Thoracic aorta (tissue), 2 donors: ENCODE data around the gene CHCHD1. TPM values are rescaled to one million over a fixed set of nuclear protein-coding genes. Genes with fewer than 3 reads are reported as not detected.
A peak's percentile ranks its signal among the peaks of the same experiment; 100 is the strongest.

ENCODE experiments used
- ATAC-seq: fragments of 150-250 bp; one replicate; pipeline ENCODE4 v1.8.0; 2017; ENCODE audit warnings: low read depth; ENCODE audit not compliant: insufficient number of reproducible peaks, low FRiP score
- DNase-seq: peaks from one replicate; pipeline ENCODE4 v3.0.0-alpha.2; 2020; ENCODE audit warnings: low spot score
- H3K27ac ChIP-seq, 2 donors: fragments of 200-600 bp; sonication (generic); 1 replicate in 1 of 2; 2 replicates in 1 of 2; pipeline ENCODE4 v1.5.1; 2016; ENCODE audit warnings: mild to moderate bottlenecking in 2 of 2, moderate library complexity in 2 of 2
- H3K27me3 ChIP-seq: fragments of 200-600 bp; sonication (generic); replicated peaks from 2 replicates; pipeline ENCODE4 v1.6.0; 2016; ENCODE audit warnings: mild to moderate bottlenecking; ENCODE audit not compliant: insufficient read depth
- H3K36me3 ChIP-seq: fragments of 200-600 bp; sonication (generic); one replicate; pipeline ENCODE4 v1.5.1; 2016
- H3K4me1 ChIP-seq, 2 donors: fragments of 200-600 bp; sonication (generic); 1 replicate in 1 of 2; 2 replicates in 1 of 2; pipeline versions ENCODE4 v1.5.1 to v1.6.0; 2016; ENCODE audit warnings: low read depth in 2 of 2, mild to moderate bottlenecking in 1 of 2; ENCODE audit not compliant: control insufficient read depth in 1 of 2
- H3K4me3 ChIP-seq: fragments of 200-600 bp; sonication (generic); 2 replicates; pipeline ENCODE4 v1.5.1; 2016; ENCODE audit warnings: mild to moderate bottlenecking
- H3K9me3 ChIP-seq: fragments of 200-600 bp; sonication (generic); 2 replicates; pipeline ENCODE4 v1.5.1; 2016
- total RNA-seq, 2 donors: library from RNA; depleted of rRNA; stranded (reverse); fragments of >200 nt; gene quantifications; one replicate each; pipeline versions ENCODE4 v1.1.0 to v1.2.3, GENCODE V29; 2016
- TF ChIP-seq, protein P1 (sequence below): fragments of 200-600 bp; sonication (generic); IDR thresholded peaks from one replicate; pipeline ENCODE4 v1.5.1; 2019; ENCODE audit warnings: antibody characterized with exemption

CHCHD1 gene
- total RNA-seq, 2 donors from 2014 or later, result 20.7 to 22.6 TPM

DNA sequence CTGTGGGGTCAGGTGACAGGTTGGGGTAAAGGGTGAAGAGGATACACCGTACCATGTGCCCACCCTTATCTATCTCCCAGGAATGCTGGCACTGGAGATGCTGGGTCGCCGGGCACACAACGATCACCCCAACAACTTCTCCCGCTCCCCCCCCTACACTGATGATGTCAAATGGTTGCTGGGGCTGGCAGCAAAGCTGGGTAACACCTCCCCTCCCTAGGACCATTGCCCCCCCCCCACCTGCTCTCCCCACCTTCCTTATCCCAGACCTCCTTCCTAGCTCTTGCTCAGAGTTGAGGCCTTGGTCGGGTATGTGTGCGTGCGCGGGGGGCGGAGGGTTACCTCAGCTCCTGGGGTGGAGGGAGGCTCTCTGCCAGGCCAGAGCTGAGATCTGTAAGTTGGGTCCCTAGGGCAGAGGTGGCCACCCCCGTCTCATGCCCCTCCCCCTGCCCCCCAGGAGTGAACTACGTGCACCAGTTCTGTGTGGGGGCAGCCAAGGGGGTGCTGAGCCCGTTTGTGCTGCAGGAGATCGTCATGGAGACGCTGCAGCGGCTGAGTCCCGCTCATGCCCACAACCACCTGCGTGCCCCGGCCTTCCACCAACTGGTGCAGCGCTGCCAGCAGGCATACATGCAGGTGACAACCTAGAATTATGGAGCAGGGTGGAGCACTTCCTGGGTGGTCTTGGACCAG, 18.9 kb downstream of the CHCHD1 start:
- no peak overlapping the region for H3K4me3 ChIP-seq
- H3K36me3 ChIP-seq, result peaks cover 87% of the 10 kb centered on the region
- no peaks in the 10 kb centered on the region for H3K9me3 ChIP-seq
- H3K27me3 ChIP-seq, result no peaks in the 10 kb centered on the region
- DNase-seq, result no peak
- ATAC-seq, result no peak
- TF ChIP-seq, protein P1, sequence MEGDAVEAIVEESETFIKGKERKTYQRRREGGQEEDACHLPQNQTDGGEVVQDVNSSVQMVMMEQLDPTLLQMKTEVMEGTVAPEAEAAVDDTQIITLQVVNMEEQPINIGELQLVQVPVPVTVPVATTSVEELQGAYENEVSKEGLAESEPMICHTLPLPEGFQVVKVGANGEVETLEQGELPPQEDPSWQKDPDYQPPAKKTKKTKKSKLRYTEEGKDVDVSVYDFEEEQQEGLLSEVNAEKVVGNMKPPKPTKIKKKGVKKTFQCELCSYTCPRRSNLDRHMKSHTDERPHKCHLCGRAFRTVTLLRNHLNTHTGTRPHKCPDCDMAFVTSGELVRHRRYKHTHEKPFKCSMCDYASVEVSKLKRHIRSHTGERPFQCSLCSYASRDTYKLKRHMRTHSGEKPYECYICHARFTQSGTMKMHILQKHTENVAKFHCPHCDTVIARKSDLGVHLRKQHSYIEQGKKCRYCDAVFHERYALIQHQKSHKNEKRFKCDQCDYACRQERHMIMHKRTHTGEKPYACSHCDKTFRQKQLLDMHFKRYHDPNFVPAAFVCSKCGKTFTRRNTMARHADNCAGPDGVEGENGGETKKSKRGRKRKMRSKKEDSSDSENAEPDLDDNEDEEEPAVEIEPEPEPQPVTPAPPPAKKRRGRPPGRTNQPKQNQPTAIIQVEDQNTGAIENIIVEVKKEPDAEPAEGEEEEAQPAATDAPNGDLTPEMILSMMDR, result no peak
- H3K4me1 ChIP-seq, result no peaks in the 10 kb centered on the region
- no peak overlapping the region for H3K27ac ChIP-seq

DNA sequence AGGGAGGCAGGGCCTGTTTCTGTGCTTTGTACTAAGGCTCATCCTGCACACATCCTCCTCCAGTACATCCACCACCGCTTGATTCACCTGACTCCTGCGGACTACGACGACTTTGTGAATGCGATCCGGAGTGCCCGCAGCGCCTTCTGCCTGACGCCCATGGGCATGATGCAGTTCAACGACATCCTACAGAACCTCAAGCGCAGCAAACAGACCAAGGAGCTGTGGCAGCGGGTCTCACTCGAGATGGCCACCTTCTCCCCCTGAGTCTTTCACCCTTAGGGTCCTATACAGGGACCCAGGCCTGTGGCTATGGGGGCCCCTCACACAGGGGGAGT, 19.4 kb downstream of the CHCHD1 start:
- no peaks in the 10 kb centered on the region for H3K4me1 ChIP-seq
- H3K9me3 ChIP-seq, result no peaks in the 10 kb centered on the region
- no peak overlapping the region for H3K4me3 ChIP-seq
- no peak for DNase-seq
- H3K27me3 ChIP-seq, result no peaks in the 10 kb centered on the region
- TF ChIP-seq, protein P1, result no peak
- no peak for ATAC-seq
- peaks cover 87% of the 10 kb centered on the region for H3K36me3 ChIP-seq
- H3K27ac ChIP-seq, result no peak overlapping the region

DNA sequence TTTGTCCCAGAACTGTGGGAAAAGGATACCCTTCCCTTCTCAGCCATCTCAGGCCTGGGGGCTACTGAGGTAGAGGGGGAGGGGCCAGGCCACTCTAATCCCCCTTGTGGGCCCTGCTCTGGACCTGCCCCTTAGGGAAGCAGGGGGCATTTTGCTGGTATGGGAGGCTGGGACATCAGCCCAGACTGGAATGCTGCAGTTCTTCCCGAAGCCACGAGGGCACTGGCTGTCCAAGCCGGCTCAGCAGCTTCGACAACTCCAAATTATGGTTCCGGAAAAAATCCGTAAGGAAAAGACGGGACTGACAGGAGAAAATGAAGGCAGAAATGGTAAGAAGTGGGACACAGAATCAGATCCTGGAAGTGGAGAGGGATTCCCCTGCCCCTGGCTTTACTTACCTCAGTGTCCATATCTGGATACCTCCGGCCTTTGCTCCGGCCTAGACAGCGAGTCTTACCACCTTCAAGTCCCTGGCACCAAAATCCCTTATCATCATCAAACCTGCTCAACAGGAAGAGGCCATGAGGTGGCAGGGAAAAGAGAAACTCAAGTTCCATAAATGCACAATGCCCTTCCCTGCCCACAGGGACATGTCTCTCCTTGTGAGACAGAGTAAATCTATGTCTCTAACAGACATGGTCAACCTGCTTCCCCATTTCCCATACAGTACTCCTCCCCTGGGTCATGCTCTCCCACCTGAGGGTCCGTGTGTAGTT, 20.6 kb downstream of the CHCHD1 start:
- Histone ChIP-seq H3K27ac (no peak overlapping the region), H3K36me3 (peaks cover 85% of the 10 kb centered on the region), H3K4me3 (no peak overlapping the region), H3K27me3 (no peaks in the 10 kb centered on the region), H3K4me1 (peaks cover 4 to 8% of the 10 kb centered on the region in 2 donors), H3K9me3 (no peaks in the 10 kb centered on the region)
- DNase-seq, result no peak
- TF ChIP-seq, protein P1, result peak; percentile 29
- no peak for ATAC-seq

DNA sequence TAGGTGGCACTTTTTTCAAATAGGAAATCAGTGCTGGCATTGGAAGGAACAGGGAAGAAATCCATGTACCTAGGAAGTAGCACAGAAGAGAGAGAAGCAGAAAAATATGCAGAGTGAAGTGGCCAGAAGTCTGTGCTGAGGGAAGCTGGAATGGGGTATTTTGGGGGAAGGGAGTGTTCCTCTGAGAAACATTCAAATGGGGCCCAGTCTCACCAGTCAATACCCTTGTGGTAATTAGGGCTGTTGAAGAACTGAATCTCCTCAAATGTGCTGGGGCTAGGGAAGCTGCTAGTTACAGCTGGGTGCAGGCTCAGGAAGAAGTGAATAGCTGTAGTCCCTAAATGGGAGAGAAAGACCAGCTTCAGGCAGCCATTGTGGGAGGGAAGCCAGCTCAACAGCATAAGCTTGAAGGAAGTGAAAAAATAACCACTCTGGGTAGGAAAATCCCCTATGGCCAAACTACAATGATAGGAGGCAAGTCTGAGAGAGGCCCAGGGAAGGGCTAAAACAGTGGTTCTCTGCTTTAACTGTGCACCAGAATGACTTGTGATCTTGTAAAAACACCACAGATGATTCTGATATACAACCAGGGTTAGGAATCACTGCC, 21.9 kb downstream of the CHCHD1 start:
- H3K27ac ChIP-seq, result no peak overlapping the region
- H3K4me1 ChIP-seq, result peaks cover 4 to 10% of the 10 kb centered on the region in 2 donors
- peaks cover 83% of the 10 kb centered on the region for H3K36me3 ChIP-seq
- no peaks in the 10 kb centered on the region for H3K9me3 ChIP-seq
- DNase-seq (no peak), ATAC-seq (no peak)
- no peak overlapping the region for H3K4me3 ChIP-seq
- H3K27me3 ChIP-seq, result no peaks in the 10 kb centered on the region
- TF ChIP-seq, protein P1, result no peak

DNA sequence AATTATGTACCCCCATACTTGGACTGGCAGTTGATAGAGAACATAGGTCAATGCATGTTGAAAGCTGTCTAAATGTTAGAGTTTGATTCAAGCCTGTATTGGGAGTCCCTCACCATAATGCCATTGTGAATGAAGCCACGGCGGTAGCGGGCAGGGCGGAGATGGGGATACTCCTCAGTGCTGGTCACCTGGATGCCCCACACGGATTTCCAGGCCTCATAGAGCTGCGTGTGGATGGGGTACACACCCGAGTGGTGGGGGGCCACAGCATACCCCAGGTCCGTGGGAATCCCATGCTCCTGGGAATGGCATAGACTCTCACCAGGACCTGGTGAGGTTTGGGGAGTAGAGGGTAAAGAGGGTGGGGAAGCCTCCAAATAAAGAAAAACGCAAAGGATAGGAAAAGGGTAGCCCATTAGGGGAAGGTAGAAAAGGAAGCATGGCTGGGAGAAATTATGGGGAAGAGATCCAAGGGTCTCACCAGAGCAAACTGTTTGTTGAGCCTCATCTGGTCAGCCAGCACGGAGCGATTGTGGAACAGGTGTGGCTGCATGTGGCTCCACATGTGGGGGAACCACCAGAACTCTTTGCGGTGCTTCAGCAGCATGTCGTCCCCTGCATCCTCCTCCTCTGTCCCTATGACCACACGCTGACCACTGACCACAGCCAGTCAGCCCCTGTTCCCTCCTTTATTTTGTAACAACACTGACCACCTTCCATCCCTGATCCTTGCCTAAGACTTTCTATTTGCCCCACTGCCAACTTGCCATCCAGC, 24.5 kb downstream of the CHCHD1 start:
- Histone ChIP-seq H3K4me3 (no peak overlapping the region), H3K36me3 (peaks cover 65% of the 10 kb centered on the region), H3K27ac (no peak overlapping the region), H3K9me3 (no peaks in the 10 kb centered on the region), H3K4me1 (peaks cover 12 to 29% of the 10 kb centered on the region in 2 donors), H3K27me3 (no peaks in the 10 kb centered on the region)
- TF ChIP-seq, protein P1, result no peak
- DNase-seq, result no peak
- no peak for ATAC-seq
